ENCODE data around the gene KATNAL2. TPM values are rescaled to one million over a fixed set of nuclear protein-coding genes. Genes with fewer than 3 reads are reported as not detected.
A peak's percentile ranks its signal among the peaks of the same experiment; 100 is the strongest.

KATNAL2 gene
- total RNA-seq, 4 donors from 2014 or later: 2.8 to 14.3 (median 3.6) TPM; not detected in 1

DNA sequence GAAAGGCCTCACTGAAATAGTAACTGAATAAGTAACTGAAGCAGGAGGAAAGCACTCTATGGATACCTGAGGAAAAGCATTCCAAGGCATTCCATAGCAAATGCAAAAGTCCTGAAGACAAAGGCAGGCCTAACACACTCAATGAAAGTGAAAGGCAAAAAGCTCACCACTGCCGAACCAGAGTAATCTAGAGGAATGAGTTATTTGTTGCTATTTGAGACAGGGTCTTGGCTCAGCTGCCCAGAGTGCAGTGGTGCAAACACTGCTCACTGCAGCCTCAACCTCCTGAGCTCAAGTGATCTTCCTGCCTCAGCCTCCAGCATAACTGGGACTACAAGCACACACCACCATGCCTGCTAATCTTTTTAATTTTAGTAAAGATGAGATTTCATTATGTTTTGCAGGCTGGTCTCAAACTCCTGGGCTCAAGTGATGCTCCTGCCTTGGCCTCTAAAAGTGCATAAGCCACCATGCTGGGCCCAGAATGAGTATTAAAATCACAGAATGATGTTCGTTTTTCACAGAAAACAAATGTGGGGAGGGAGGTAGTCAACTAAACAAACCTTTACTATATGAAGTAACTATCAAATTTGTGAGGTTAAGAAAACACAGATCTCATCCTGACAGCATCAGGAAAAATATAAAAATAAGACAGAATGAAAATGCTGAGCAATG is 18.0 kb upstream of the KATNAL2 start:
- H3K4me1 ChIP-seq: no peaks in the 10 kb centered on the region
- intact Hi-C loops (cut with DNase I; ENCODE audit: low total_unique reads): no loop called here
- H3K4me3 ChIP-seq: no peak overlapping the region
- H3K9me3 ChIP-seq: no peaks in the 10 kb centered on the region
- H3K27ac ChIP-seq: no peak overlapping the region
- no peaks in the 10 kb centered on the region for H3K36me3 ChIP-seq
- TF ChIP-seq, protein P1, sequence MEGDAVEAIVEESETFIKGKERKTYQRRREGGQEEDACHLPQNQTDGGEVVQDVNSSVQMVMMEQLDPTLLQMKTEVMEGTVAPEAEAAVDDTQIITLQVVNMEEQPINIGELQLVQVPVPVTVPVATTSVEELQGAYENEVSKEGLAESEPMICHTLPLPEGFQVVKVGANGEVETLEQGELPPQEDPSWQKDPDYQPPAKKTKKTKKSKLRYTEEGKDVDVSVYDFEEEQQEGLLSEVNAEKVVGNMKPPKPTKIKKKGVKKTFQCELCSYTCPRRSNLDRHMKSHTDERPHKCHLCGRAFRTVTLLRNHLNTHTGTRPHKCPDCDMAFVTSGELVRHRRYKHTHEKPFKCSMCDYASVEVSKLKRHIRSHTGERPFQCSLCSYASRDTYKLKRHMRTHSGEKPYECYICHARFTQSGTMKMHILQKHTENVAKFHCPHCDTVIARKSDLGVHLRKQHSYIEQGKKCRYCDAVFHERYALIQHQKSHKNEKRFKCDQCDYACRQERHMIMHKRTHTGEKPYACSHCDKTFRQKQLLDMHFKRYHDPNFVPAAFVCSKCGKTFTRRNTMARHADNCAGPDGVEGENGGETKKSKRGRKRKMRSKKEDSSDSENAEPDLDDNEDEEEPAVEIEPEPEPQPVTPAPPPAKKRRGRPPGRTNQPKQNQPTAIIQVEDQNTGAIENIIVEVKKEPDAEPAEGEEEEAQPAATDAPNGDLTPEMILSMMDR (IDR thresholded peaks at IDR 0.05): no peak
- TF ChIP-seq POLR2A (IDR thresholded peaks at IDR 0.05): no peak
- H3K27me3 ChIP-seq: no peaks in the 10 kb centered on the region
- DNase-seq: no peak

- no peaks in the 10 kb centered on the region for H3K4me1 ChIP-seq
- intact Hi-C loops (cut with DNase I; ENCODE audit: low total_unique reads): no loop called here
- no peak for DNase-seq
- H3K9me3 ChIP-seq: no peaks in the 10 kb centered on the region
- no peak for TF ChIP-seq POLR2A (IDR thresholded peaks at IDR 0.05)
- TF ChIP-seq, protein P1 (IDR thresholded peaks at IDR 0.05): no peak
- no peaks in the 10 kb centered on the region for H3K36me3 ChIP-seq
- no peak overlapping the region for H3K27ac ChIP-seq
- H3K4me3 ChIP-seq: no peak overlapping the region
- H3K27me3 ChIP-seq: no peaks in the 10 kb centered on the region
Observed at GRCh38 chr18:46903406-46903805, 14.0 kb upstream of the KATNAL2 start.

DNA sequence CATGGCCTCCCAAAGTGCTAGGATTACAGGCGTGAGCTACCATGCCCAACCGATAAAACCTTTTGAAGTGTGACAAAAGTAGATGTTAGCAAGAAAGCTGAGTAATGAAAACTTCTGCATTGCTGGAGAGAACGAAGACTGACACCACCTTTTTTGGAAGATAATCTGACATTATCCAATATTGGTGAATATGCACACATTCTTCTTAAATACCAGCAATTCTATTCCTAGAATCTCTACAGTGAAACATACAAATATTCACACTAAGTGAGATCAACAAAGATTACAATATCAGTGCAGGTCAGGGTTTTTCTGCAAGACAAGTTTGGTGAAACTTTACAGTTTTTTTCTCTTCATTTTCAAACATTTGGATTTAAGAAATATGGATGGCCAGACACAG is 7.9 kb upstream of the KATNAL2 start:
- Histone ChIP-seq H3K27ac (no peak overlapping the region), H3K9me3 (no peaks in the 10 kb centered on the region), H3K36me3 (no peaks in the 10 kb centered on the region), H3K4me1 (no peaks in the 10 kb centered on the region), H3K27me3 (no peaks in the 10 kb centered on the region), H3K4me3 (no peak overlapping the region)
- DNase-seq: no peak
- intact Hi-C loops (cut with DNase I; ENCODE audit: low total_unique reads): no loop called here
- TF ChIP-seq POLR2A (IDR thresholded peaks at IDR 0.05): no peak
- TF ChIP-seq, protein P1 (IDR thresholded peaks at IDR 0.05): no peak

DNA sequence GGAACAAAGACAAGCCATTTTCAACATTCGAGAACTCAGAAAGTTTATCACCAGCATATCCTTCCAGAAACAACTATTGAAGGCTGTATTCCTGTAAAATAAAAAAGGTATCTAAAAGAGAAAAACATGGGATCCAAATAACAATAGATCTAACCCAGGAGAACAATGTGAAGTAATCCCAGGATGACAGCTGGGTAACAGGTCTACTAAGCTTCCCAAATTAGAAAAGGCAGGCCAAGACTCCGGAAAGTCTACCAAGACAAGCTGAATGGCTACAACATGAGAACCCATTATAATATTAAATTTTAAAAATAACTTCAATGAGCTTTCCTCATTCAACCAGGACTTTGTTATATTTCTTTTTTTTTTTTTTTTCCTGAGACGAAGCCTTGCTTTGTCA is 6.5 kb upstream of the KATNAL2 start:
- no peak for DNase-seq
- intact Hi-C loops (cut with DNase I; ENCODE audit: low total_unique reads): no loop called here
- TF ChIP-seq, protein P1 (IDR thresholded peaks at IDR 0.05): no peak
- no peak for TF ChIP-seq POLR2A (IDR thresholded peaks at IDR 0.05)

GRCh38 chr18:46915800-46916550 is 1.4 kb upstream of the KATNAL2 start:
- Histone ChIP-seq H3K9me3 (no peaks in the 10 kb centered on the region), H3K27ac (peak overlapping the region in 1 of 2 donors; percentile 90), H3K4me1 (no peaks in the 10 kb centered on the region), H3K36me3 (no peaks in the 10 kb centered on the region), H3K4me3 (peak overlapping the region; percentile 52 to 86), H3K27me3 (no peaks in the 10 kb centered on the region)
- intact Hi-C loops (cut with DNase I; ENCODE audit: low total_unique reads): no loop called here
- no peak for TF ChIP-seq POLR2A (IDR thresholded peaks at IDR 0.05)
- TF ChIP-seq, protein P1 (IDR thresholded peaks at IDR 0.05): no peak
- DNase-seq: no peak

More for the DNA sequence above, 6.5 kb upstream of the KATNAL2 start:
- Histone ChIP-seq H3K36me3 (no peaks in the 10 kb centered on the region), H3K27me3 (no peaks in the 10 kb centered on the region), H3K4me1 (no peaks in the 10 kb centered on the region), H3K4me3 (no peak overlapping the region), H3K9me3 (no peaks in the 10 kb centered on the region), H3K27ac (no peak overlapping the region)
